ENCODE results near the gene RERE.

DNA sequence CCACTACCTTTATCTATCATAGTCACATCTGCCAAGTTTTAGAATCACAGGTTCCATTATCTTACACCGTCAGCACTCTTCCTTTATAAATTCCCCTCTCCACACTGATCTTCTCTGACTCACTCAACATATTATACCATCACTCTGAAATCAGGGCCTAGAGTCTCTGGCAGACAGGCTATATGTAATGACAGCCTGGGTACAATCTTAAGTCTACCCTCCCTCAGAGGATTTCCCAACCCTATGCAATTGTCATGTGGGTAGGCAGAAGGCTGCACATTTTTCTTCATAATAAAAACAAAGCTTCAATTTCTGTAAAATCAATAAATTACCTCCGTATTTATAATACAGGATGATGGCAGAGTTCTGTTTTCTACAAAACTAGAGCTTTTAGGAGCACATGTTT is 138.0 kb downstream of the RERE start:
- TF ChIP-seq, protein P1, sequence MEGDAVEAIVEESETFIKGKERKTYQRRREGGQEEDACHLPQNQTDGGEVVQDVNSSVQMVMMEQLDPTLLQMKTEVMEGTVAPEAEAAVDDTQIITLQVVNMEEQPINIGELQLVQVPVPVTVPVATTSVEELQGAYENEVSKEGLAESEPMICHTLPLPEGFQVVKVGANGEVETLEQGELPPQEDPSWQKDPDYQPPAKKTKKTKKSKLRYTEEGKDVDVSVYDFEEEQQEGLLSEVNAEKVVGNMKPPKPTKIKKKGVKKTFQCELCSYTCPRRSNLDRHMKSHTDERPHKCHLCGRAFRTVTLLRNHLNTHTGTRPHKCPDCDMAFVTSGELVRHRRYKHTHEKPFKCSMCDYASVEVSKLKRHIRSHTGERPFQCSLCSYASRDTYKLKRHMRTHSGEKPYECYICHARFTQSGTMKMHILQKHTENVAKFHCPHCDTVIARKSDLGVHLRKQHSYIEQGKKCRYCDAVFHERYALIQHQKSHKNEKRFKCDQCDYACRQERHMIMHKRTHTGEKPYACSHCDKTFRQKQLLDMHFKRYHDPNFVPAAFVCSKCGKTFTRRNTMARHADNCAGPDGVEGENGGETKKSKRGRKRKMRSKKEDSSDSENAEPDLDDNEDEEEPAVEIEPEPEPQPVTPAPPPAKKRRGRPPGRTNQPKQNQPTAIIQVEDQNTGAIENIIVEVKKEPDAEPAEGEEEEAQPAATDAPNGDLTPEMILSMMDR (IDR thresholded peaks at IDR 0.05) = no peak
- TF ChIP-seq POLR2A (IDR thresholded peaks at IDR 0.05) = no peak

Data from uterus (tissue), 2 donors.